ENCODE measurements around the gene GNPTAB. TPM values are rescaled to one million over a fixed set of nuclear protein-coding genes. Genes with fewer than 3 reads are reported as not detected.
"Not testable (repeated sequence)": the region's sequence is repeated elsewhere in the genome, so short reads cannot be mapped to it uniquely, and the experiment has no call there.

The GNPTAB gene
- total RNA-seq, 4 donors from 2014 or later: 10.7 to 30.3 (median 16.2) TPM

DNA sequence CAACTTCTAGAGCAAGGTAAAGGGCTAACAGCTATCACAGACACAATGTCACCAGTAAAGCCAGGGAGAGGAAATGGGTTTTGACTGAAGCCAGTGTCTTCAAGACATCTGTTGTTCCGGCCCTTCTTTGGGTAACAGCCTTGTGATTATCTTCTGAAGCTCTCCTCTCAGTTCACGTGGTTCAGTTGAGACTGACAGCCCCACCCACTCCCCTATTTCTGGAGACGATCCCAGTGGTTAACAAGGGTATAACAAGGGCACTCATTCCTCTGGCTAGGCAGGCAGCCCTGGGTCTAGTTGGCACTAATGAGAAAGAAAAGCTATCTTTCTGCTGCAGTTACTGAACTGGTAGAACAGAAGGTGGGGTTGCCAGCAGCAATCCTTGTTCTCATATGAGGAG, 6.9 kb downstream of the GNPTAB start:
- ATAC-seq (peak; percentile 90 to 96), DNase-seq (peak; percentile 68 to 80)
- intact Hi-C loops (cut with DNase I; ENCODE audit: low total_unique reads) (no loop called here), in situ Hi-C loops (cut with MboI; ENCODE audit: low sequenced_read_pairs in 4 of 4) (no loop called here)
- Histone ChIP-seq H3K4me1 (peaks cover 7 to 41% of the 10 kb centered on the region in 2 donors), H3K4me3 (no peak overlapping the region), H3K36me3 (no peaks in the 10 kb centered on the region), H3K27ac (peak overlapping the region; percentile 66 to 89 (median 78)), H3K9me3 (no peaks in the 10 kb centered on the region), H3K27me3 (no peaks in the 10 kb centered on the region)
- TF ChIP-seq, protein P1, sequence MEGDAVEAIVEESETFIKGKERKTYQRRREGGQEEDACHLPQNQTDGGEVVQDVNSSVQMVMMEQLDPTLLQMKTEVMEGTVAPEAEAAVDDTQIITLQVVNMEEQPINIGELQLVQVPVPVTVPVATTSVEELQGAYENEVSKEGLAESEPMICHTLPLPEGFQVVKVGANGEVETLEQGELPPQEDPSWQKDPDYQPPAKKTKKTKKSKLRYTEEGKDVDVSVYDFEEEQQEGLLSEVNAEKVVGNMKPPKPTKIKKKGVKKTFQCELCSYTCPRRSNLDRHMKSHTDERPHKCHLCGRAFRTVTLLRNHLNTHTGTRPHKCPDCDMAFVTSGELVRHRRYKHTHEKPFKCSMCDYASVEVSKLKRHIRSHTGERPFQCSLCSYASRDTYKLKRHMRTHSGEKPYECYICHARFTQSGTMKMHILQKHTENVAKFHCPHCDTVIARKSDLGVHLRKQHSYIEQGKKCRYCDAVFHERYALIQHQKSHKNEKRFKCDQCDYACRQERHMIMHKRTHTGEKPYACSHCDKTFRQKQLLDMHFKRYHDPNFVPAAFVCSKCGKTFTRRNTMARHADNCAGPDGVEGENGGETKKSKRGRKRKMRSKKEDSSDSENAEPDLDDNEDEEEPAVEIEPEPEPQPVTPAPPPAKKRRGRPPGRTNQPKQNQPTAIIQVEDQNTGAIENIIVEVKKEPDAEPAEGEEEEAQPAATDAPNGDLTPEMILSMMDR (IDR thresholded peaks at IDR 0.05 in 4 of 5, conservative IDR thresholded peaks at IDR 0.05 in 1 of 5): peak in 4 of 5 experiments; percentile 20 to 35 (median 27)
- TF ChIP-seq POLR2A (IDR thresholded peaks at IDR 0.05): no peak

DNA sequence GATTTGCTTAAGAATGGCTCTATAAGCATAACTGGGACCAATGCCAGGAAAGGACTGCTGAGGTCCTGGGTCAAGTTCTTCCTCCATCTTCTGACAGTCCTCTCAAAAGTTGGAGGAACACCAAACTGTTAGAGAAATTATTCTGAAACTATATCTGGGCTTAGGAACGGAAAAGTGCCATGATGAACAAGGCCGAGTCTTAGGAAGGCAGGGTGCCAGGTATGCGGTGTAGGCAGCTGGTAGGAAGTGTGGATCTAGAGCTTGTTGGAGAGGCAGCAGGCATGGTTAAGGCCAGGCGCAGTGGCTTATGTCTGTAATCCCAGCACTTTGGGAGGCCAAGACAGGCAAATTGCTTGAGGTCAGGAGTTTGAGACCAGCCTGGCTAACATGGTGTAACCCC, 7.7 kb downstream of the GNPTAB start:
- no peaks in the 10 kb centered on the region for H3K27me3 ChIP-seq
- DNase-seq (peak; percentile 6 to 29), ATAC-seq (peak in 1 of 2 donors; percentile 14)
- in situ Hi-C loops (cut with MboI; ENCODE audit: low sequenced_read_pairs in 4 of 4) (no loop called here), intact Hi-C loops (cut with DNase I; ENCODE audit: low total_unique reads) (no loop called here)
- H3K9me3 ChIP-seq: no peaks in the 10 kb centered on the region
- H3K4me3 ChIP-seq: no peak overlapping the region
- H3K36me3 ChIP-seq: no peaks in the 10 kb centered on the region
- peaks cover 6 to 37% of the 10 kb centered on the region in 2 donors for H3K4me1 ChIP-seq
- H3K27ac ChIP-seq: peak overlapping the region; percentile 66 to 89 (median 78)
- TF ChIP-seq POLR2A (IDR thresholded peaks at IDR 0.05): no peak
- TF ChIP-seq, protein P1 (IDR thresholded peaks at IDR 0.05 in 4 of 5, conservative IDR thresholded peaks at IDR 0.05 in 1 of 5): no peak

DNA sequence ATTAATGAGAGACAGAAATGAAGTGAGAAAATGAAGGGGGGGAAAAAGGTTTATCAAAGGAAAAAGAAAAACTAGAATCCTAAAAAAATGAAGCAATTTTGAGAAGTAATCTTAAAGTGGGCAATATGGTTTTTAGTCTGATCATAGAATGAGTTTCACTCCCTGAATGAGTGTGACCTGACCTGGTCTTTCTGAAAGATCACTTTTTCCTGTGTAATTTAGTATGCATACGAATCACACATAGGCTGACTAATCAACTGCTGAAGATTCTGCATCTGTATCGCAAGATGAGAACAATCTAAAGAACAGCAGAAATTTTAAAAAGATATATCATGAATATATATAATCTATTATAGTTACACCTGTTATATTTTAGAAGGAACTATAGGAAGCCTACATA, 11.3 kb downstream of the GNPTAB start:
- intact Hi-C loops (cut with DNase I; ENCODE audit: low total_unique reads): no loop called here
- Histone ChIP-seq H3K27me3 (no peaks in the 10 kb centered on the region), H3K36me3 (no peaks in the 10 kb centered on the region), H3K4me3 (no peak overlapping the region), H3K9me3 (no peaks in the 10 kb centered on the region), H3K27ac (no peak overlapping the region), H3K4me1 (peaks cover 1 to 9% of the 10 kb centered on the region in 2 donors)
- in situ Hi-C loops (cut with MboI; ENCODE audit: low sequenced_read_pairs in 4 of 4): no loop called here
- no peak for TF ChIP-seq POLR2A (IDR thresholded peaks at IDR 0.05)
- TF ChIP-seq, protein P1 (IDR thresholded peaks at IDR 0.05 in 4 of 5, conservative IDR thresholded peaks at IDR 0.05 in 1 of 5): no peak
- ATAC-seq (no peak), DNase-seq (no peak)

DNA sequence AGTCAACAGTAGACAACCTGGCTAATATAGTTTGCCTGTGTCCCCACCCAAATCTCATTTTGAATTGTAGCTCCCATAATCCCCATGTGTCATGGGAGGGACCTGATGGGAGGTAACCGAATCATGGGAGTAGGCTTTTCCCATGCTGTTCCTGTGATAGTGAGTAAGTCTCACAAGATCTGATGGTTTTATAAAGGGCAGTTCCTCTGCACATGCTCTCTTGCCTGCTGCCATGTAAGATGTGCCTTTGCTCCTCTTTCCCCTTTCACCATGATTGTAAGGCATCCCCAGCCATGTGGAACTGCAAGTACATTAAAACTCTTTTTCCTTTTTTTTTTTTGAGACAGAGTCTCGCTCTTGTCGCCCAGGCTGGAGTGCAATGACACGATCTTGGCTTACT, 12.1 kb downstream of the GNPTAB start:
- ATAC-seq; H3K36me3 ChIP-seq; intact Hi-C loops (cut with DNase I; ENCODE audit: low total_unique reads); H3K4me3 ChIP-seq; DNase-seq; H3K27me3 ChIP-seq; H3K27ac ChIP-seq; H3K4me1 ChIP-seq; H3K9me3 ChIP-seq; in situ Hi-C loops (cut with MboI; ENCODE audit: low sequenced_read_pairs in 4 of 4): not testable (repeated sequence)

DNA sequence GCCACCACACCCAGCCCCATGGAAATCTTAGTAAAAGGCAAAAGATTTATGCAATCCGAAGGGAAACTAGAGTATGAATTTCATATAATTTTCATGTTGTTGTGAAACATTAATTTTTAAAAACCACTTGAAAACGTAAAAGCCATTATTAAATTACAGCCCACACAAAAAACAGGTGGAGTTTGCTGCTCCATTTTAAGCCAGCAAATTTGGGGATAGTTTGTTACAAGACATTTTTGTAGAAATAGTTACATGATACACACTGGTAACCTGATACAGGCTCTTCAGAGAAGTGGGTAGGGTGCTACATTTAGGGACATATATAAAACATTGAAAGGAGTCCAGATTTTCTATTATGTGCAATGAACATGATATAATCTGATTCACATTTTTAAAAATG, 17.6 kb downstream of the GNPTAB start:
- TF ChIP-seq, protein P1 (IDR thresholded peaks at IDR 0.05 in 4 of 5, conservative IDR thresholded peaks at IDR 0.05 in 1 of 5): no peak
- no peak for TF ChIP-seq POLR2A (IDR thresholded peaks at IDR 0.05)

DNA sequence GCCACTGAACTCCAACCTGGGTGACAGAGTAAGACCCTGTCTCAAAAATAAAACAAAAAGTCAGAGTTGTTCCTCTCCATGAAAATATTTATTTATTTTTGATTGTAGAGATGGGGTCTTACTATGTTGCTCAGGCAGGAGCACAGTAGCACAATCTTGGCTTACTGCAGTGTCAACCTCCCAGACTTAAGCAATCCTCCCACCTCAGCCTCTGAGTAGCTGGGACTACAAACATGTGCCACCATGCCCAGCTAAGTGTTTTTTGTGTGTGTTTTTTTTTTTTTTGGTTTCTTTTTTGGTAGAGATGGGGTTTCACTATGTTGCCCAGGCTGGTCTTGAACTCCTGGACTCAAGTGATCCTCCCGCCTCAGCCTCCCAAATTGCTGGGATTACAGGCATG, 18.0 kb downstream of the GNPTAB start:
- in situ Hi-C loops (cut with MboI; ENCODE audit: low sequenced_read_pairs in 4 of 4); H3K27me3 ChIP-seq; intact Hi-C loops (cut with DNase I; ENCODE audit: low total_unique reads); H3K9me3 ChIP-seq; ATAC-seq; H3K4me3 ChIP-seq; DNase-seq; H3K36me3 ChIP-seq; H3K27ac ChIP-seq: not testable (repeated sequence)
- peaks cover 12% of the 10 kb centered on the region in 2 donors for H3K4me1 ChIP-seq

More for the DNA sequence above, 17.6 kb downstream of the GNPTAB start:
- in situ Hi-C loops (cut with MboI; ENCODE audit: low sequenced_read_pairs in 4 of 4) (no loop called here), intact Hi-C loops (cut with DNase I; ENCODE audit: low total_unique reads) (no loop called here)
- ATAC-seq (no peak), DNase-seq (no peak)
- Histone ChIP-seq H3K27ac (no peak overlapping the region), H3K4me1 (peaks cover 12% of the 10 kb centered on the region in 2 donors), H3K27me3 (no peaks in the 10 kb centered on the region), H3K4me3 (no peak overlapping the region), H3K9me3 (no peaks in the 10 kb centered on the region), H3K36me3 (no peaks in the 10 kb centered on the region)

DNA sequence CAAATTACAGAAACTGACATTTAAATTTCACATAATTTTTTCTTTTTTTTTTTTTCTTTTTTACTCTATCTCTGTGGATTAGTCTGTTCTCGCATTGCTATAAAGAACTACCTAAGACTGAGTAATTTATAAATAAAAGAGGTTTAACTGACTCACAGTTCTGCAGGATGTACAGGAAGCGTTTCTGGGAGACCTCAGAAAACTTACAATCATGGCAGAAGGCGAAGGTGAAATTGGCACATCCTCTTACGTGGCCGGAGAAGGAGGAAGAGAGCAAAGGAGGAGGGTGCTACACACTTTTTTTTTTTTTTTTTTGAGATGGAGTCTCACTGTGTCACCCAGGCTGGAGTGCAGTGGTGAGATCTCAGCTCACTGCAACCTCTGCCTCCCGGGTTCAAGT, 19.4 kb downstream of the GNPTAB start:
- H3K27me3 ChIP-seq; ATAC-seq; in situ Hi-C loops (cut with MboI; ENCODE audit: low sequenced_read_pairs in 4 of 4); H3K9me3 ChIP-seq; H3K36me3 ChIP-seq; DNase-seq; intact Hi-C loops (cut with DNase I; ENCODE audit: low total_unique reads): not testable (repeated sequence)
- peak overlapping the region; percentile 67 to 84 (median 76) for H3K27ac ChIP-seq
- peaks cover 12% of the 10 kb centered on the region in 2 donors for H3K4me1 ChIP-seq
- peak overlapping the region in 1 of 4 donors; percentile 19 for H3K4me3 ChIP-seq

All from gastrocnemius medialis (tissue), 4 donors.